ENCODE data around the gene CABLES1. TPM values are rescaled to one million over a fixed set of nuclear protein-coding genes. Genes with fewer than 3 reads are reported as not detected.
"Not testable (repeated sequence)": the region's sequence is repeated elsewhere in the genome, so short reads cannot be mapped to it uniquely, and the experiment has no call there.

CABLES1 gene
- total RNA-seq, 1 donor from 2014 or later: 4.2 TPM

GRCh38 chr18:23280844-23281243 is 145.6 kb downstream of the CABLES1 start:
- DNase-seq (ENCODE audit: low spot score, unreplicated experiment): no peak
- no peak for TF ChIP-seq CTCF (IDR thresholded peaks at IDR 0.05; ENCODE audit: unreplicated experiment)
- Mint-ChIP-seq H3K36me3 (ENCODE audit: insufficient read depth) (no peaks in the 10 kb centered on the region), H3K27me3 (peaks cover 17% of the 10 kb centered on the region), H3K4me3 (ENCODE audit: low read depth) (no peak overlapping the region), H3K9me3 (ENCODE audit: low read depth) (peaks cover 13% of the 10 kb centered on the region), H3K4me1 (ENCODE audit: low read depth) (peaks cover 10% of the 10 kb centered on the region), H3K27ac (no peak overlapping the region)

- Mint-ChIP-seq H3K27me3 (peaks cover 24% of the 10 kb centered on the region), H3K27ac (no peak overlapping the region), H3K4me3 (ENCODE audit: low read depth) (no peak overlapping the region), H3K36me3 (ENCODE audit: insufficient read depth) (no peaks in the 10 kb centered on the region), H3K9me3 (ENCODE audit: low read depth) (peaks cover 13% of the 10 kb centered on the region), H3K4me1 (ENCODE audit: low read depth) (peaks cover 10% of the 10 kb centered on the region)
- DNase-seq (ENCODE audit: low spot score, unreplicated experiment): no peak
- TF ChIP-seq CTCF (IDR thresholded peaks at IDR 0.05; ENCODE audit: unreplicated experiment): no peak
Measured at GRCh38 chr18:23281626-23282436, 146.5 kb downstream of the CABLES1 start.

GRCh38 chr18:23282437-23282781 is 147.1 kb downstream of the CABLES1 start:
- DNase-seq (ENCODE audit: low spot score, unreplicated experiment): no peak
- no peak for TF ChIP-seq CTCF (IDR thresholded peaks at IDR 0.05; ENCODE audit: unreplicated experiment)
- no peaks in the 10 kb centered on the region for H3K36me3 Mint-ChIP-seq (ENCODE audit: insufficient read depth)
- peaks cover 11% of the 10 kb centered on the region for H3K9me3 Mint-ChIP-seq (ENCODE audit: low read depth)
- no peak overlapping the region for H3K4me3 Mint-ChIP-seq (ENCODE audit: low read depth)
- no peak overlapping the region for H3K27ac Mint-ChIP-seq
- peaks cover 10% of the 10 kb centered on the region for H3K4me1 Mint-ChIP-seq (ENCODE audit: low read depth)
- peaks cover 30% of the 10 kb centered on the region for H3K27me3 Mint-ChIP-seq

- no peak for TF ChIP-seq CTCF (IDR thresholded peaks at IDR 0.05; ENCODE audit: unreplicated experiment)
- Mint-ChIP-seq H3K4me1 (ENCODE audit: low read depth) (peaks cover 12% of the 10 kb centered on the region), H3K27me3 (peaks cover 38% of the 10 kb centered on the region), H3K27ac (no peak overlapping the region), H3K9me3 (ENCODE audit: low read depth) (peaks cover 3% of the 10 kb centered on the region), H3K4me3 (ENCODE audit: low read depth) (no peak overlapping the region), H3K36me3 (ENCODE audit: insufficient read depth) (no peaks in the 10 kb centered on the region)
- no peak for DNase-seq (ENCODE audit: low spot score, unreplicated experiment)
Measured at GRCh38 chr18:23283916-23284430, 148.7 kb downstream of the CABLES1 start.

GRCh38 chr18:23284629-23285028 is 149.3 kb downstream of the CABLES1 start:
- Mint-ChIP-seq H3K9me3 (ENCODE audit: low read depth) (peaks cover 3% of the 10 kb centered on the region), H3K27ac (no peak overlapping the region), H3K4me1 (ENCODE audit: low read depth) (peaks cover 16% of the 10 kb centered on the region), H3K27me3 (peaks cover 41% of the 10 kb centered on the region), H3K36me3 (ENCODE audit: insufficient read depth) (no peaks in the 10 kb centered on the region), H3K4me3 (ENCODE audit: low read depth) (no peak overlapping the region)
- DNase-seq (ENCODE audit: low spot score, unreplicated experiment): no peak
- no peak for TF ChIP-seq CTCF (IDR thresholded peaks at IDR 0.05; ENCODE audit: unreplicated experiment)

GRCh38 chr18:23285581-23285980 is 150.3 kb downstream of the CABLES1 start:
- not testable (repeated sequence) for H3K4me3 Mint-ChIP-seq (ENCODE audit: low read depth); H3K27ac Mint-ChIP-seq; DNase-seq (ENCODE audit: low spot score, unreplicated experiment); H3K36me3 Mint-ChIP-seq (ENCODE audit: insufficient read depth); H3K9me3 Mint-ChIP-seq (ENCODE audit: low read depth)
- Mint-ChIP-seq H3K27me3 (peaks cover 41% of the 10 kb centered on the region), H3K4me1 (ENCODE audit: low read depth) (peaks cover 16% of the 10 kb centered on the region)
